Hepatocyte (in vitro differentiated cells): Measurements from ENCODE around the gene SLC44A4. TPM values are rescaled to one million over a fixed set of nuclear protein-coding genes. Genes with fewer than 3 reads are reported as not detected.

ENCODE experiments used
- DNase-seq: peaks from one replicate; pipeline ENCODE4 v3.0.0-alpha.2; 2016; ENCODE audit warnings: low spot score
- H2AFZ ChIP-seq: fragments of 200-600 bp; sonication (generic); 2 replicates; pipeline ENCODE4 v1.6.0; 2016; ENCODE audit warnings: antibody characterized with exemption, mild to moderate bottlenecking
- H3K27ac ChIP-seq: fragments of 200-600 bp; sonication (generic); 2 replicates; pipeline ENCODE4 v1.5.1; 2016; ENCODE audit warnings: mild to moderate bottlenecking
- H3K27me3 ChIP-seq: fragments of 200-600 bp; sonication (generic); 2 replicates; pipeline ENCODE4 v1.6.1; 2016
- H3K36me3 ChIP-seq: fragments of 200-600 bp; sonication (generic); replicated peaks from 2 replicates; pipeline ENCODE4 v1.5.1; 2016; ENCODE audit warnings: low read depth; ENCODE audit not compliant: insufficient read depth
- H3K4me1 ChIP-seq: fragments of 200-600 bp; sonication (generic); 2 replicates; pipeline ENCODE4 v1.5.1; 2016; ENCODE audit warnings: mild to moderate bottlenecking, moderate library complexity; ENCODE audit not compliant: insufficient read depth
- H3K4me2 ChIP-seq: fragments of 200-600 bp; sonication (generic); 2 replicates; pipeline ENCODE4 v1.6.0; 2016
- H3K4me3 ChIP-seq: fragments of 200-600 bp; sonication (generic); 2 replicates; pipeline ENCODE4 v1.5.1; 2016; ENCODE audit warnings: mild to moderate bottlenecking
- H3K79me2 ChIP-seq: fragments of 200-600 bp; sonication (generic); 2 replicates; pipeline ENCODE4 v1.6.0; 2017; ENCODE audit warnings: mild to moderate bottlenecking
- H3K9me2 ChIP-seq: fragments of 200-600 bp; sonication (generic); replicated peaks from 2 replicates; pipeline ENCODE4 v1.6.0; 2017; ENCODE audit warnings: mild to moderate bottlenecking; ENCODE audit not compliant: insufficient read depth
- H3K9me3 ChIP-seq: fragments of 200-600 bp; sonication (generic); 2 replicates; pipeline ENCODE4 v1.5.1; 2016; ENCODE audit warnings: low read depth, mild to moderate bottlenecking
- H4K20me1 ChIP-seq: fragments of 200-600 bp; sonication (generic); 2 replicates; pipeline ENCODE4 v1.6.0; 2016; ENCODE audit warnings: mild to moderate bottlenecking; ENCODE audit not compliant: insufficient read depth, poor library complexity, severe bottlenecking
- CTCF ChIP-seq: fragments of 200-600 bp; sonication (generic); IDR thresholded peaks from 2 replicates; pipeline ENCODE4 v1.5.1; 2016; ENCODE audit warnings: antibody characterized with exemption, mild to moderate bottlenecking; ENCODE audit not compliant: poor library complexity
- EZH2 ChIP-seq: fragments of 200-600 bp; sonication (generic); IDR thresholded peaks from 2 replicates; pipeline ENCODE4 v1.6.1; 2016; ENCODE audit warnings: antibody characterized with exemption, mild to moderate bottlenecking, borderline replicate concordance
- EZH2phosphoT487 ChIP-seq: fragments of 200-600 bp; sonication (generic); IDR thresholded peaks from one replicate; pipeline ENCODE4 v1.6.1; 2018; ENCODE audit warnings: antibody characterized with exemption, mild to moderate bottlenecking, low read depth, moderate library complexity; ENCODE audit not compliant: unreplicated experiment, severe bottlenecking
- WGBS: methylation state at CpG from one replicate; pipeline ENCODE4 v1.1.6; 2016; ENCODE audit warnings: low lambda C conversion rate; ENCODE audit errors: missing lambda C conversion rate; 5-methylcytosine and 5-hydroxymethylcytosine counted together
- polyA plus RNA-seq: library from polyadenylated mRNA; unstranded; fragments of >200 nt; fragmentation: Nextera tagmentation; extraction: Ambion mirVana; gene quantifications from 2 replicates; pipeline ENCODE4 v1.2.1, GENCODE V29; 2016
- total RNA-seq: library from RNA; depleted of rRNA; stranded (reverse); fragments of >200 nt; gene quantifications from 2 replicates; pipeline ENCODE4 v1.2.3, GENCODE V29; 2014

The SLC44A4 gene
- total and polyA plus RNA-seq, 2 experiments from 2014 or later = 76.2 to 90.8 TPM

- Histone ChIP-seq H3K4me2 (peak overlapping the region; percentile 97), H3K27ac (peak overlapping the region; percentile 73), H2AFZ (peak overlapping the region; percentile 98), H3K4me3 (peak overlapping the region; percentile 99), H3K36me3 (no peaks in the 10 kb centered on the region), H3K79me2 (peaks cover 37% of the 10 kb centered on the region), H3K27me3 (no peaks in the 10 kb centered on the region), H3K9me3 (no peaks in the 10 kb centered on the region), H4K20me1 (no peaks in the 10 kb centered on the region), H3K4me1 (peaks cover 14% of the 10 kb centered on the region), H3K9me2 (no peaks in the 10 kb centered on the region)
- no peak for DNase-seq
- WGBS = 51% methylated on average over 4 of the region's 4 CpGs
- TF ChIP-seq EZH2 = no peak
Observed at GRCh38 chr6:31896493-31896855, 17.7 kb upstream of the SLC44A4 start.

GRCh38 chr6:31892821-31893220 is 14.0 kb upstream of the SLC44A4 start:
- H3K79me2 ChIP-seq = peaks cover 16% of the 10 kb centered on the region
- no peaks in the 10 kb centered on the region for H3K36me3 ChIP-seq
- no peak overlapping the region for H3K27ac ChIP-seq
- H3K4me1 ChIP-seq = no peaks in the 10 kb centered on the region
- H3K9me3 ChIP-seq = no peaks in the 10 kb centered on the region
- H3K4me2 ChIP-seq = no peak overlapping the region
- no peak overlapping the region for H3K4me3 ChIP-seq
- no peak overlapping the region for H2AFZ ChIP-seq
- no peak for TF ChIP-seq CTCF
- TF ChIP-seq EZH2phosphoT487 = no peak
- WGBS = 84% methylated on average over 6 of the region's 6 CpGs
- no peaks in the 10 kb centered on the region for H3K27me3 ChIP-seq
- no peaks in the 10 kb centered on the region for H3K9me2 ChIP-seq
- H4K20me1 ChIP-seq = no peaks in the 10 kb centered on the region
- DNase-seq = no peak

- no peak overlapping the region for H3K27ac ChIP-seq
- 96% methylated on average over 3 of the region's 3 CpGs for WGBS
- no peak overlapping the region for H3K4me2 ChIP-seq
- H3K4me3 ChIP-seq = no peak overlapping the region
- DNase-seq = no peak
- H3K79me2 ChIP-seq = no peaks in the 10 kb centered on the region
- H4K20me1 ChIP-seq = no peaks in the 10 kb centered on the region
- no peaks in the 10 kb centered on the region for H3K4me1 ChIP-seq
- H3K9me3 ChIP-seq = no peaks in the 10 kb centered on the region
- H2AFZ ChIP-seq = no peak overlapping the region
- no peaks in the 10 kb centered on the region for H3K36me3 ChIP-seq
- no peak for TF ChIP-seq EZH2
- no peak for TF ChIP-seq EZH2phosphoT487
- TF ChIP-seq CTCF = no peak
- H3K9me2 ChIP-seq = no peaks in the 10 kb centered on the region
- H3K27me3 ChIP-seq = no peaks in the 10 kb centered on the region
Observed at GRCh38 chr6:31889331-31889972, 10.7 kb upstream of the SLC44A4 start.

- no peaks in the 10 kb centered on the region for H3K9me2 ChIP-seq
- H4K20me1 ChIP-seq = no peaks in the 10 kb centered on the region
- H3K9me3 ChIP-seq = no peaks in the 10 kb centered on the region
- no peak overlapping the region for H3K27ac ChIP-seq
- H2AFZ ChIP-seq = no peak overlapping the region
- H3K4me1 ChIP-seq = no peaks in the 10 kb centered on the region
- WGBS = 92% methylated on average over 41 of the region's 43 CpGs
- H3K27me3 ChIP-seq = no peaks in the 10 kb centered on the region
- no peak for TF ChIP-seq EZH2phosphoT487
- TF ChIP-seq EZH2 = no peak
- peak; percentile 66 for TF ChIP-seq CTCF
- H3K79me2 ChIP-seq = no peaks in the 10 kb centered on the region
- DNase-seq = peak; percentile 46
- H3K36me3 ChIP-seq = no peaks in the 10 kb centered on the region
- H3K4me2 ChIP-seq = no peak overlapping the region
- no peak overlapping the region for H3K4me3 ChIP-seq
Observed at GRCh38 chr6:31888276-31889258, 9.8 kb upstream of the SLC44A4 start.
